WTC11 (cell line): ENCODE results near the gene SASS6. TPM values are rescaled to one million over a fixed set of nuclear protein-coding genes. Genes with fewer than 3 reads are reported as not detected.

Experiments
- ATAC-seq: fragments of 200-7000 bp; cut with Tn5 transposase; 2 replicates; pipeline ENCODE4 v1.10.0; 2021; ENCODE audit warnings: mild to moderate bottlenecking, moderate library complexity
- Bru-seq: library from RNA; stranded (reverse); fragments of 400-500 nt; gene quantifications from one replicate; lab custom pipeline; 2021; lab: Mats Ljungman, UMichigan
- CTCF ChIA-PET: fragments of 300-600 bp; sonication (Branson Sonifier 250); formaldehyde crosslinking; loops from one replicate; lab custom pipeline; 2021; ENCODE audit warnings: antibody characterized with exemption; lab: Charles Lee
- POLR2A ChIA-PET: fragments of 350-600 bp; sonication (Branson Sonifier 250); formaldehyde crosslinking; loops from one replicate; lab custom pipeline; 2021; ENCODE audit warnings: antibody characterized with exemption; lab: Charles Lee
- DNase-seq: peaks from one replicate; pipeline ENCODE4 v3.0.0; 2021; ENCODE audit warnings: low spot score
- H3K27ac Mint-ChIP-seq: 2 replicates; pipeline ENCODE4 v1.8.0; 2021; ENCODE audit warnings: mixed read lengths
- H3K27me3 Mint-ChIP-seq: 2 replicates; pipeline ENCODE4 v1.8.0; 2021; ENCODE audit warnings: low read depth, mild to moderate bottlenecking, moderate library complexity, mixed read lengths
- H3K36me3 Mint-ChIP-seq: 2 replicates; pipeline ENCODE4 v1.8.0; 2021; ENCODE audit warnings: mixed read lengths
- H3K4me1 Mint-ChIP-seq: 2 replicates; pipeline ENCODE4 v1.8.0; 2022; ENCODE audit warnings: mixed read lengths
- H3K4me3 Mint-ChIP-seq: 2 replicates; pipeline ENCODE4 v1.8.0; 2021; ENCODE audit warnings: mild to moderate bottlenecking, moderate library complexity, mixed read lengths
- H3K9me3 Mint-ChIP-seq: 2 replicates; pipeline ENCODE4 v1.8.0; 2021; ENCODE audit warnings: mixed read lengths
- CREM ChIP-seq: sonication (generic); formaldehyde crosslinking; IDR thresholded peaks from 2 replicates; pipeline ENCODE4 v1.8.1; 2022; ENCODE audit warnings: mild to moderate bottlenecking, missing genetic modification reagents, moderate library complexity
- EMX1 ChIP-seq: fragments of 250-450 bp; sonication (Bioruptor Pico); IDR thresholded peaks from 2 replicates; pipeline ENCODE4 v1.8.0; 2021; ENCODE audit warnings: mild to moderate bottlenecking
- FOXP1 ChIP-seq: sonication (generic); formaldehyde crosslinking; IDR thresholded peaks from 2 replicates; pipeline ENCODE4 v1.8.0; 2022; ENCODE audit warnings: missing genetic modification reagents, mild to moderate bottlenecking, moderate library complexity, borderline replicate concordance
- GABPB1 ChIP-seq: sonication (generic); formaldehyde crosslinking; IDR thresholded peaks from 2 replicates; pipeline ENCODE4 v1.8.1; 2023; ENCODE audit warnings: mild to moderate bottlenecking, missing genetic modification reagents
- MYBL2 ChIP-seq: sonication (generic); formaldehyde crosslinking; IDR thresholded peaks from 2 replicates; pipeline ENCODE4 v1.8.1; 2023; ENCODE audit warnings: mild to moderate bottlenecking, moderate library complexity, missing genetic modification reagents
- SMAD3 ChIP-seq: sonication (generic); formaldehyde crosslinking; IDR thresholded peaks from 2 replicates; pipeline ENCODE4 v1.8.0; 2022; ENCODE audit warnings: missing genetic modification reagents, mild to moderate bottlenecking, borderline replicate concordance
- SP1 ChIP-seq: sonication (generic); formaldehyde crosslinking; conservative IDR thresholded peaks from 2 replicates; pipeline ENCODE4 v1.8.1; 2022; ENCODE audit warnings: missing genetic modification reagents
- ZNF317 ChIP-seq: sonication (generic); formaldehyde crosslinking; IDR thresholded peaks from 2 replicates; pipeline ENCODE4 v1.8.1; 2023; ENCODE audit warnings: low read depth, mild to moderate bottlenecking, moderate library complexity, missing genetic modification reagents, borderline replicate concordance
- long read RNA-seq, 3 experiments: library from RNA in 1 of 3; library from capped mRNA in 1 of 3; library from polyadenylated mRNA in 1 of 3; unstranded in 2 of 3; stranded (forward) in 1 of 3; transcript quantifications; one replicate each; pipeline ENCODE4 v2.0.0, GENCODE V29; 2021
- total RNA-seq: library from RNA; stranded (reverse); gene quantifications from 3 replicates; pipeline ENCODE4 v1.2.3, GENCODE V29; 2021
- TF ChIP-seq, protein P1 (sequence below): sonication (generic); formaldehyde crosslinking; IDR thresholded peaks from 2 replicates; pipeline ENCODE4 v1.8.1; 2022; ENCODE audit warnings: mild to moderate bottlenecking, moderate library complexity, missing genetic modification reagents
- TF ChIP-seq, protein P2 (sequence below): fragments of 250-450 bp; sonication (Bioruptor Pico); IDR thresholded peaks from 2 replicates; pipeline ENCODE4 v1.8.0; 2021; ENCODE audit warnings: mild to moderate bottlenecking
- TF ChIP-seq, protein P3 (sequence below): sonication (generic); formaldehyde crosslinking; IDR thresholded peaks from 2 replicates; pipeline ENCODE4 v1.8.0; 2023; ENCODE audit warnings: missing genetic modification reagents
- TF ChIP-seq, protein P4 (sequence below): sonication (generic); formaldehyde crosslinking; IDR thresholded peaks from 2 replicates; pipeline ENCODE4 v1.8.0; 2022; ENCODE audit warnings: mild to moderate bottlenecking, missing genetic modification reagents
- TF ChIP-seq, protein P5 (sequence below): sonication (generic); formaldehyde crosslinking; IDR thresholded peaks from 2 replicates; pipeline ENCODE4 v1.8.1; 2023; ENCODE audit warnings: mild to moderate bottlenecking, missing genetic modification reagents, borderline replicate concordance
- TF ChIP-seq, protein P6 (sequence below): sonication (generic); formaldehyde crosslinking; IDR thresholded peaks from 2 replicates; pipeline ENCODE4 v1.8.0; 2022; ENCODE audit warnings: mild to moderate bottlenecking, missing genetic modification reagents
- TF ChIP-seq, protein P7 (sequence below): fragments of 250-450 bp; sonication (Bioruptor Pico); IDR thresholded peaks from 2 replicates; pipeline ENCODE4 v1.9.0; 2021; ENCODE audit warnings: mild to moderate bottlenecking
- TF ChIP-seq, protein P8 (sequence below): sonication (generic); formaldehyde crosslinking; IDR thresholded peaks from 2 replicates; pipeline ENCODE4 v1.8.0; 2023; ENCODE audit warnings: mild to moderate bottlenecking, missing genetic modification reagents
- TF ChIP-seq, protein P9 (sequence below): sonication (generic); formaldehyde crosslinking; IDR thresholded peaks from 2 replicates; pipeline ENCODE4 v1.8.0; 2022; ENCODE audit warnings: mild to moderate bottlenecking, missing genetic modification reagents

The SASS6 gene, protein sequence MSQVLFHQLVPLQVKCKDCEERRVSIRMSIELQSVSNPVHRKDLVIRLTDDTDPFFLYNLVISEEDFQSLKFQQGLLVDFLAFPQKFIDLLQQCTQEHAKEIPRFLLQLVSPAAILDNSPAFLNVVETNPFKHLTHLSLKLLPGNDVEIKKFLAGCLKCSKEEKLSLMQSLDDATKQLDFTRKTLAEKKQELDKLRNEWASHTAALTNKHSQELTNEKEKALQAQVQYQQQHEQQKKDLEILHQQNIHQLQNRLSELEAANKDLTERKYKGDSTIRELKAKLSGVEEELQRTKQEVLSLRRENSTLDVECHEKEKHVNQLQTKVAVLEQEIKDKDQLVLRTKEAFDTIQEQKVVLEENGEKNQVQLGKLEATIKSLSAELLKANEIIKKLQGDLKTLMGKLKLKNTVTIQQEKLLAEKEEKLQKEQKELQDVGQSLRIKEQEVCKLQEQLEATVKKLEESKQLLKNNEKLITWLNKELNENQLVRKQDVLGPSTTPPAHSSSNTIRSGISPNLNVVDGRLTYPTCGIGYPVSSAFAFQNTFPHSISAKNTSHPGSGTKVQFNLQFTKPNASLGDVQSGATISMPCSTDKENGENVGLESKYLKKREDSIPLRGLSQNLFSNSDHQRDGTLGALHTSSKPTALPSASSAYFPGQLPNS
- total RNA-seq, result 13.0 to 13.6 TPM (median 13.6 TPM) in 3 replicates
- percentile 83 among the genes with signal in this experiment for Bru-seq, nascent RNA
- long read RNA-seq, experiment 1, transcript SASS6-201 (17 exons, 3,880 nt), result major isoform, 56 of 86 reads
- long read RNA-seq, experiment 1, partial matches to known transcripts, result 13 of 86 reads
- long read RNA-seq, experiment 1, other reads (novel, unspliced or antisense), result 17 of 86 reads
- long read RNA-seq, experiment 2, partial matches to known transcripts, result 6 of 20 reads
- long read RNA-seq, experiment 2, other reads (novel, unspliced or antisense), result 11 of 20 reads
- long read RNA-seq, experiment 3, partial matches to known transcripts, result 1 of 2 reads
- long read RNA-seq, experiment 3, other reads (novel, unspliced or antisense), result 0 of 2 reads

DNA sequence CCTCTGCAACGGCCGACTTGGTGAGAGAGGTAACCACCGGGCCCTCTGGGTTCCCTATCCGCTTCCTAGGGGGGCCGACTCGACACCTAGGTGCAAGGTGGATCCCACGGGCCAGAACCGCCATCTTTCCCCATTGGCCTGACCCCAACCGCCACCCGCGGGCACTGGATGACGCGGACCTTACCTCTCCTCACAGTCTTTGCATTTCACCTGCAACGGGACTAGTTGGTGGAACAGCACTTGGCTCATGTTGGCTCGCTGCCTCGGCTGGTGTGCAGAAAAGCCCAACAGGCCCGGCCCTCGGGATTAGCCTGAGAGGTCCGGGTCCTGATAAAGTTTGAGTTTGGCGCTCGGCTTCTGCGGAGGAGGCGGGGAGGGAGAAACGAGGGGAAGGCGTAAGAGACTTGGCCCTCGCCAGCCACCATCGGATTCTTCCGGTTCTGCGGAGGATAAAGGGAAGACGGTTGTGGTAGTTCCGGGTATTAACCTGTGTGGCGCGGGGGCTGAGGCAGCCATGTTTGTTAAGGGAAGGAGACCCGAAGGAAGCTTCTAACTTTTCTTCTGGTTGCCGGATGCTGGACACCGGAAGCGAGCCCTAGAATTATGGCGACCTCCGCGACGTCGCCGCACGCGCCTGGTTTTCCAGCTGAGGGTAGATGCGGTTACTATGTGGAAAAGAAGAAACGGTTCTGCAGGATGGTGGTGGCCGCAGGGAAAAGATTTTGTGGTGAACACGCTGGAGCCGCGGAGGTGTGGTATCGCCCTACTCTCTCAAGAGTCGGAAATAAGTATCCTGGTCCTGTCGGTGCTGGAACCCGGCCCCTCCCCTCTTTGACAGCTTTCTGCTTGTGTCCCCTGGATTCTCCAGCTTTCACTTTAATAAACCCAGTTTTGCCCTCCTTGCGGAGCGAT lies at the start of gene SASS6, which contains the start of gene TRMT13:
SASS6 (minus strand) TSS at position 365 of the 912 bp plus-strand sequence; CDS start at position 249, 116 bp downstream.
TRMT13 (plus strand) TSS at position 598 of the 912 bp plus-strand sequence; CDS start at position 604, 6 bp downstream.
- Mint-ChIP-seq H3K27ac (peak within 1 kb of the TSS; percentile 99), H3K36me3 (no peaks in the 10 kb centered on the region; the same call in 1 of the 2 replicates), H3K27me3 (no peaks in the 10 kb centered on the region), H3K4me1 (peaks cover 7% of the 10 kb centered on the region), H3K9me3 (no peaks in the 10 kb centered on the region), H3K4me3 (peak within 1 kb of the TSS; percentile 99)
- peak; percentile 93 for DNase-seq
- POLR2A ChIA-PET, result interaction anchor here (0.5 to 1.3 kb wide), 3 partner anchors 82 to 163 kb away, joined by 4 to 8 read pairs (median 4); partner anchors contain the start of genes DBT and SLC35A3
- CTCF ChIA-PET, result interaction anchor here (0.6 to 1.0 kb wide), 3 partner anchors 32 to 388 kb away, joined by 3 to 4 read pairs (median 3); no protein-coding TSS in a partner anchor
- ATAC-seq, result peak; percentile 97
- TF ChIP-seq, protein P1, sequence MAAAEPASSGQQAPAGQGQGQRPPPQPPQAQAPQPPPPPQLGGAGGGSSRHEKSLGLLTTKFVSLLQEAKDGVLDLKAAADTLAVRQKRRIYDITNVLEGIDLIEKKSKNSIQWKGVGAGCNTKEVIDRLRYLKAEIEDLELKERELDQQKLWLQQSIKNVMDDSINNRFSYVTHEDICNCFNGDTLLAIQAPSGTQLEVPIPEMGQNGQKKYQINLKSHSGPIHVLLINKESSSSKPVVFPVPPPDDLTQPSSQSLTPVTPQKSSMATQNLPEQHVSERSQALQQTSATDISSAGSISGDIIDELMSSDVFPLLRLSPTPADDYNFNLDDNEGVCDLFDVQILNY, result peak; percentile 39; the same call in 1 of the 2 replicates
- TF ChIP-seq, protein P2, sequence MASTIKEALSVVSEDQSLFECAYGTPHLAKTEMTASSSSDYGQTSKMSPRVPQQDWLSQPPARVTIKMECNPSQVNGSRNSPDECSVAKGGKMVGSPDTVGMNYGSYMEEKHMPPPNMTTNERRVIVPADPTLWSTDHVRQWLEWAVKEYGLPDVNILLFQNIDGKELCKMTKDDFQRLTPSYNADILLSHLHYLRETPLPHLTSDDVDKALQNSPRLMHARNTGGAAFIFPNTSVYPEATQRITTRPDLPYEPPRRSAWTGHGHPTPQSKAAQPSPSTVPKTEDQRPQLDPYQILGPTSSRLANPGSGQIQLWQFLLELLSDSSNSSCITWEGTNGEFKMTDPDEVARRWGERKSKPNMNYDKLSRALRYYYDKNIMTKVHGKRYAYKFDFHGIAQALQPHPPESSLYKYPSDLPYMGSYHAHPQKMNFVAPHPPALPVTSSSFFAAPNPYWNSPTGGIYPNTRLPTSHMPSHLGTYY (CRISPR knock-in tag), result 0 out of 2 replicates have a peak, but pooled peaks have one; percentile 45
- TF ChIP-seq, protein P3, sequence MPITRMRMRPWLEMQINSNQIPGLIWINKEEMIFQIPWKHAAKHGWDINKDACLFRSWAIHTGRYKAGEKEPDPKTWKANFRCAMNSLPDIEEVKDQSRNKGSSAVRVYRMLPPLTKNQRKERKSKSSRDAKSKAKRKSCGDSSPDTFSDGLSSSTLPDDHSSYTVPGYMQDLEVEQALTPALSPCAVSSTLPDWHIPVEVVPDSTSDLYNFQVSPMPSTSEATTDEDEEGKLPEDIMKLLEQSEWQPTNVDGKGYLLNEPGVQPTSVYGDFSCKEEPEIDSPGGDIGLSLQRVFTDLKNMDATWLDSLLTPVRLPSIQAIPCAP, result 0 out of 2 replicates have a peak, but pooled peaks have one; percentile 13
- TF ChIP-seq, protein P4, sequence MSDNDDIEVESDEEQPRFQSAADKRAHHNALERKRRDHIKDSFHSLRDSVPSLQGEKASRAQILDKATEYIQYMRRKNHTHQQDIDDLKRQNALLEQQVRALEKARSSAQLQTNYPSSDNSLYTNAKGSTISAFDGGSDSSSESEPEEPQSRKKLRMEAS (CRISPR knock-in tag), result peak; percentile 84
- 0 out of 2 replicates have a peak, but pooled peaks have one; percentile 18 for TF ChIP-seq SMAD3 (CRISPR knock-in tag)
- TF ChIP-seq, protein P5, sequence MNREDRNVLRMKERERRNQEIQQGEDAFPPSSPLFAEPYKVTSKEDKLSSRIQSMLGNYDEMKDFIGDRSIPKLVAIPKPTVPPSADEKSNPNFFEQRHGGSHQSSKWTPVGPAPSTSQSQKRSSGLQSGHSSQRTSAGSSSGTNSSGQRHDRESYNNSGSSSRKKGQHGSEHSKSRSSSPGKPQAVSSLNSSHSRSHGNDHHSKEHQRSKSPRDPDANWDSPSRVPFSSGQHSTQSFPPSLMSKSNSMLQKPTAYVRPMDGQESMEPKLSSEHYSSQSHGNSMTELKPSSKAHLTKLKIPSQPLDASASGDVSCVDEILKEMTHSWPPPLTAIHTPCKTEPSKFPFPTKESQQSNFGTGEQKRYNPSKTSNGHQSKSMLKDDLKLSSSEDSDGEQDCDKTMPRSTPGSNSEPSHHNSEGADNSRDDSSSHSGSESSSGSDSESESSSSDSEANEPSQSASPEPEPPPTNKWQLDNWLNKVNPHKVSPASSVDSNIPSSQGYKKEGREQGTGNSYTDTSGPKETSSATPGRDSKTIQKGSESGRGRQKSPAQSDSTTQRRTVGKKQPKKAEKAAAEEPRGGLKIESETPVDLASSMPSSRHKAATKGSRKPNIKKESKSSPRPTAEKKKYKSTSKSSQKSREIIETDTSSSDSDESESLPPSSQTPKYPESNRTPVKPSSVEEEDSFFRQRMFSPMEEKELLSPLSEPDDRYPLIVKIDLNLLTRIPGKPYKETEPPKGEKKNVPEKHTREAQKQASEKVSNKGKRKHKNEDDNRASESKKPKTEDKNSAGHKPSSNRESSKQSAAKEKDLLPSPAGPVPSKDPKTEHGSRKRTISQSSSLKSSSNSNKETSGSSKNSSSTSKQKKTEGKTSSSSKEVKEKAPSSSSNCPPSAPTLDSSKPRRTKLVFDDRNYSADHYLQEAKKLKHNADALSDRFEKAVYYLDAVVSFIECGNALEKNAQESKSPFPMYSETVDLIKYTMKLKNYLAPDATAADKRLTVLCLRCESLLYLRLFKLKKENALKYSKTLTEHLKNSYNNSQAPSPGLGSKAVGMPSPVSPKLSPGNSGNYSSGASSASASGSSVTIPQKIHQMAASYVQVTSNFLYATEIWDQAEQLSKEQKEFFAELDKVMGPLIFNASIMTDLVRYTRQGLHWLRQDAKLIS (CRISPR knock-in tag), result no peak
- TF ChIP-seq CREM, result peak; percentile 88
- TF ChIP-seq MYBL2 (CRISPR knock-in tag), result peak; percentile 80
- peak; percentile 61 for TF ChIP-seq SP1 (CRISPR knock-in tag)
- TF ChIP-seq GABPB1 (CRISPR knock-in tag), result peak; percentile 75
- TF ChIP-seq, protein P6, sequence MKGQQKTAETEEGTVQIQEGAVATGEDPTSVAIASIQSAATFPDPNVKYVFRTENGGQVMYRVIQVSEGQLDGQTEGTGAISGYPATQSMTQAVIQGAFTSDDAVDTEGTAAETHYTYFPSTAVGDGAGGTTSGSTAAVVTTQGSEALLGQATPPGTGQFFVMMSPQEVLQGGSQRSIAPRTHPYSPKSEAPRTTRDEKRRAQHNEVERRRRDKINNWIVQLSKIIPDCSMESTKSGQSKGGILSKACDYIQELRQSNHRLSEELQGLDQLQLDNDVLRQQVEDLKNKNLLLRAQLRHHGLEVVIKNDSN (CRISPR knock-in tag), result no peak
- TF ChIP-seq EMX1 (CRISPR knock-in tag), result no peak
- TF ChIP-seq ZNF317 (CRISPR knock-in tag), result no peak
- TF ChIP-seq, protein P7, sequence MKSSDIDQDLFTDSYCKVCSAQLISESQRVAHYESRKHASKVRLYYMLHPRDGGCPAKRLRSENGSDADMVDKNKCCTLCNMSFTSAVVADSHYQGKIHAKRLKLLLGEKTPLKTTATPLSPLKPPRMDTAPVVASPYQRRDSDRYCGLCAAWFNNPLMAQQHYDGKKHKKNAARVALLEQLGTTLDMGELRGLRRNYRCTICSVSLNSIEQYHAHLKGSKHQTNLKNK, result no peak
- TF ChIP-seq FOXP1 (CRISPR knock-in tag), result 0 out of 2 replicates have a peak, but pooled peaks have one; percentile 33
- TF ChIP-seq, protein P8, sequence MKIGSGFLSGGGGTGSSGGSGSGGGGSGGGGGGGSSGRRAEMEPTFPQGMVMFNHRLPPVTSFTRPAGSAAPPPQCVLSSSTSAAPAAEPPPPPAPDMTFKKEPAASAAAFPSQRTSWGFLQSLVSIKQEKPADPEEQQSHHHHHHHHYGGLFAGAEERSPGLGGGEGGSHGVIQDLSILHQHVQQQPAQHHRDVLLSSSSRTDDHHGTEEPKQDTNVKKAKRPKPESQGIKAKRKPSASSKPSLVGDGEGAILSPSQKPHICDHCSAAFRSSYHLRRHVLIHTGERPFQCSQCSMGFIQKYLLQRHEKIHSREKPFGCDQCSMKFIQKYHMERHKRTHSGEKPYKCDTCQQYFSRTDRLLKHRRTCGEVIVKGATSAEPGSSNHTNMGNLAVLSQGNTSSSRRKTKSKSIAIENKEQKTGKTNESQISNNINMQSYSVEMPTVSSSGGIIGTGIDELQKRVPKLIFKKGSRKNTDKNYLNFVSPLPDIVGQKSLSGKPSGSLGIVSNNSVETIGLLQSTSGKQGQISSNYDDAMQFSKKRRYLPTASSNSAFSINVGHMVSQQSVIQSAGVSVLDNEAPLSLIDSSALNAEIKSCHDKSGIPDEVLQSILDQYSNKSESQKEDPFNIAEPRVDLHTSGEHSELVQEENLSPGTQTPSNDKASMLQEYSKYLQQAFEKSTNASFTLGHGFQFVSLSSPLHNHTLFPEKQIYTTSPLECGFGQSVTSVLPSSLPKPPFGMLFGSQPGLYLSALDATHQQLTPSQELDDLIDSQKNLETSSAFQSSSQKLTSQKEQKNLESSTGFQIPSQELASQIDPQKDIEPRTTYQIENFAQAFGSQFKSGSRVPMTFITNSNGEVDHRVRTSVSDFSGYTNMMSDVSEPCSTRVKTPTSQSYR (CRISPR knock-in tag), result no peak
- TF ChIP-seq, protein P9, sequence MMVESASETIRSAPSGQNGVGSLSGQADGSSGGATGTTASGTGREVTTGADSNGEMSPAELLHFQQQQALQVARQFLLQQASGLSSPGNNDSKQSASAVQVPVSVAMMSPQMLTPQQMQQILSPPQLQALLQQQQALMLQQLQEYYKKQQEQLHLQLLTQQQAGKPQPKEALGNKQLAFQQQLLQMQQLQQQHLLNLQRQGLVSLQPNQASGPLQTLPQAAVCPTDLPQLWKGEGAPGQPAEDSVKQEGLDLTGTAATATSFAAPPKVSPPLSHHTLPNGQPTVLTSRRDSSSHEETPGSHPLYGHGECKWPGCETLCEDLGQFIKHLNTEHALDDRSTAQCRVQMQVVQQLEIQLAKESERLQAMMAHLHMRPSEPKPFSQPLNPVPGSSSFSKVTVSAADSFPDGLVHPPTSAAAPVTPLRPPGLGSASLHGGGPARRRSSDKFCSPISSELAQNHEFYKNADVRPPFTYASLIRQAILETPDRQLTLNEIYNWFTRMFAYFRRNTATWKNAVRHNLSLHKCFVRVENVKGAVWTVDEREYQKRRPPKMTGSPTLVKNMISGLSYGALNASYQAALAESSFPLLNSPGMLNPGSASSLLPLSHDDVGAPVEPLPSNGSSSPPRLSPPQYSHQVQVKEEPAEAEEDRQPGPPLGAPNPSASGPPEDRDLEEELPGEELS (CRISPR knock-in tag), result 0 out of 2 replicates have a peak, but pooled peaks have one; percentile 29
